Measurements from ENCODE around the gene CDK18. TPM values are rescaled to one million over a fixed set of nuclear protein-coding genes. Genes with fewer than 3 reads are reported as not detected.
A peak's percentile ranks its signal among the peaks of the same experiment; 100 is the strongest.

CDK18 gene
- total and polyA plus RNA-seq, 12 donors, result 41.4 to 199 (median 159) TPM

DNA sequence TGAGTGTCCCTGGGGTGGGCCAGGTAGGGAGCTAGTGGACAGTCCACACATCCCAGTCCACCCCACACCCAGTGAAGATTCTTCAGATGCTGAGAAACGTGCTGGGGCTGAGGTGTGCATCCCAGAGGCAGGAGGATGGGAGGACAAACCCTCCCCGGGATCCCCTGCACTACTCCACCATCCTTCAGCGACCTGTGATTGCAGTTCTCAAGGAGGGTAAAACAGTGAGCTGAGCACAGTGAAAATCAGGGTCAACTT is 76.4 kb downstream of the CDK18 start:
- Histone ChIP-seq H3K9me3 (no peaks in the 10 kb centered on the region), H3K4me3 (no peak overlapping the region), H3K4me1 (peaks cover 0 to 23% (median 11%) of the 10 kb centered on the region in 9 donors), H3K27ac (no peak overlapping the region), H3K36me3 (no peaks in the 10 kb centered on the region), H3K27me3 (peaks cover 0 to 16% (median 6%) of the 10 kb centered on the region in 7 donors)
- ATAC-seq (no peak), DNase-seq (no peak)
- 85 to 97% methylated on average over 3 of the region's 3 CpGs for WGBS, 2 donors
- intact Hi-C loops (cut with DNase I), result loop anchor here in 3 of 10 donors (5.0 to 10.0 kb wide), 3 partner anchors 39 to 49 kb away; no protein-coding TSS in a partner anchor
- TF ChIP-seq, protein P1, sequence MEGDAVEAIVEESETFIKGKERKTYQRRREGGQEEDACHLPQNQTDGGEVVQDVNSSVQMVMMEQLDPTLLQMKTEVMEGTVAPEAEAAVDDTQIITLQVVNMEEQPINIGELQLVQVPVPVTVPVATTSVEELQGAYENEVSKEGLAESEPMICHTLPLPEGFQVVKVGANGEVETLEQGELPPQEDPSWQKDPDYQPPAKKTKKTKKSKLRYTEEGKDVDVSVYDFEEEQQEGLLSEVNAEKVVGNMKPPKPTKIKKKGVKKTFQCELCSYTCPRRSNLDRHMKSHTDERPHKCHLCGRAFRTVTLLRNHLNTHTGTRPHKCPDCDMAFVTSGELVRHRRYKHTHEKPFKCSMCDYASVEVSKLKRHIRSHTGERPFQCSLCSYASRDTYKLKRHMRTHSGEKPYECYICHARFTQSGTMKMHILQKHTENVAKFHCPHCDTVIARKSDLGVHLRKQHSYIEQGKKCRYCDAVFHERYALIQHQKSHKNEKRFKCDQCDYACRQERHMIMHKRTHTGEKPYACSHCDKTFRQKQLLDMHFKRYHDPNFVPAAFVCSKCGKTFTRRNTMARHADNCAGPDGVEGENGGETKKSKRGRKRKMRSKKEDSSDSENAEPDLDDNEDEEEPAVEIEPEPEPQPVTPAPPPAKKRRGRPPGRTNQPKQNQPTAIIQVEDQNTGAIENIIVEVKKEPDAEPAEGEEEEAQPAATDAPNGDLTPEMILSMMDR (IDR thresholded peaks at IDR 0.05), result no peak

DNA sequence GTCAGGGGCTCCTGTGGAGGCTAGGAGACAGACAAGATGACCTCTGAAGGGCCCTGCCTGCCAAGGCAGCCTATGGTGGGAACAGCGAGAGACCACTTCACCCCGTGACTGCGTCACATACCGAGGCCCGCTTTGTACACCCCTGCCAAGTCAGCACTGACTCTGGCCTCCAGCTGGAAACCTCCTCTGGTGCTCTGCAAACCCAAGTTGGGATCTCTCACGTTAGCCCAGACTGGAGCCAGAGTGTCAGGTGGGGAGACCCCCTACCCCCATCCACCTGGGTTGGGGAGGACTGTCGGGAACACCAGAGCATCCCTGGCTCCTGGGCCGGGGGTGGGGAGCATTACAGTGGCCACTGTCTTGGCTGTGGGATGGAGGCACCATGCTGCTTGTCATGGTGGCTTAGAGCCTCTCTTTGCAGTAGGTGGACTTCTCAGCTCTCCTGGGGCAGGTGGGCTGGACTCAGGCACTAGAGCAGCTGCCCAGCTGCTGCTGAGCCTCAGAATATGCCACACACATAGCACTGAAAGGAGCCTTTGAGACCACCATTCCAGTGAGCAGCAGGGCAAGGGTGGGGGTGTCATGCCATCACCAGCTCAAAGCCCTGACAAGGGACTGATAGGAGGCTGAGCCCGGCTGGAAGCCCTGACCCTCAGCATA is 77.0 kb downstream of the CDK18 start:
- TF ChIP-seq, protein P1 (IDR thresholded peaks at IDR 0.05), result no peak
- Histone ChIP-seq H3K9me3 (no peaks in the 10 kb centered on the region), H3K4me1 (peaks cover 0 to 23% (median 11%) of the 10 kb centered on the region in 9 donors), H3K27ac (peak overlapping the region in 7 of 10 donors; percentile 22 to 72 (median 68)), H3K4me3 (no peak overlapping the region), H3K36me3 (no peaks in the 10 kb centered on the region), H3K27me3 (peaks cover 0 to 15% (median 6%) of the 10 kb centered on the region in 7 donors)
- 83 to 90% methylated on average over 9 of the region's 9 CpGs for WGBS, 2 donors
- ATAC-seq (no peak), DNase-seq (no peak)
- intact Hi-C loops (cut with DNase I), result loop anchor here in 3 of 10 donors (5.0 to 10.0 kb wide), 3 partner anchors 39 to 49 kb away; no protein-coding TSS in a partner anchor

GRCh38 chr1:205582046-205582445 is 77.6 kb downstream of the CDK18 start:
- Histone ChIP-seq H3K27me3 (peaks cover 0 to 15% (median 6%) of the 10 kb centered on the region in 7 donors), H3K9me3 (no peaks in the 10 kb centered on the region), H3K27ac (peak overlapping the region in 8 of 10 donors; percentile 22 to 72 (median 64)), H3K36me3 (no peaks in the 10 kb centered on the region), H3K4me3 (no peak overlapping the region), H3K4me1 (peaks cover 0 to 23% (median 11%) of the 10 kb centered on the region in 9 donors)
- no peak for DNase-seq
- intact Hi-C loops (cut with DNase I), result loop anchor here in 3 of 10 donors (5.0 to 10.0 kb wide), 3 partner anchors 40 to 50 kb away; no protein-coding TSS in a partner anchor
- TF ChIP-seq, protein P1 (IDR thresholded peaks at IDR 0.05), result no peak
- peak in 7 of 8 donors; percentile 9 to 51 (median 38) for ATAC-seq
- WGBS, 2 donors, result 56 to 71% methylated on average over 11 of the region's 11 CpGs

Other genes starting within 250 kb of the CDK18 start
- gene NUAK2, start 182.9 kb upstream of the CDK18 start, total RNA-seq, result 1 to 10 TPM in 2 of 10 donors, under 1 TPM in 8; 0.25 to 3.1 (median 0.56) TPM
- under 1 TPM; 0.29 to 0.45 TPM for gene NUAK2, start 182.9 kb upstream of the CDK18 start, polyA plus RNA-seq
- gene KLHDC8A, start 147.7 kb upstream of the CDK18 start, total RNA-seq, result under 1 TPM in 1 of 10 donors, not detected in 9; 0.16 TPM
- gene KLHDC8A, start 147.7 kb upstream of the CDK18 start, polyA plus RNA-seq, result under 1 TPM in 1 of 2 donors, not detected in 1; 0.15 TPM
- not detected for gene LEMD1, start 82.6 kb upstream of the CDK18 start, total RNA-seq
- gene LEMD1, start 82.6 kb upstream of the CDK18 start, polyA plus RNA-seq, result not detected
- gene BLACAT1, start 48.6 kb upstream of the CDK18 start, total RNA-seq, result under 1 TPM in 1 of 10 donors, not detected in 9; 0.15 TPM
- gene BLACAT1, start 48.6 kb upstream of the CDK18 start, polyA plus RNA-seq, result not detected
- gene ELK4, start 127.3 kb downstream of the CDK18 start, total RNA-seq, result 10 to 100 TPM; 34.2 to 45.6 (median 40.2) TPM
- gene ELK4, start 127.3 kb downstream of the CDK18 start, polyA plus RNA-seq, result 1 to 10 TPM; 4.7 to 5.9 TPM
- 1 to 10 TPM; 1.4 to 7.9 (median 2.2) TPM for gene SLC45A3, start 175.8 kb downstream of the CDK18 start, total RNA-seq
- 1 to 10 TPM; 1.8 to 4.5 TPM for gene SLC45A3, start 175.8 kb downstream of the CDK18 start, polyA plus RNA-seq
- gene NUCKS1, start 245.5 kb downstream of the CDK18 start, total RNA-seq, result 100 to 1,000 TPM; 174 to 245 (median 211) TPM
- gene NUCKS1, start 245.5 kb downstream of the CDK18 start, polyA plus RNA-seq, result 100 to 1,000 TPM in 1 of 2 donors, 10 to 100 TPM in 1; 31.8 to 107 TPM